GM10248 (cell line): ENCODE results near the gene DNHD1.

ENCODE experiments used
- CTCF ChIA-PET: fragments of 300-600 bp; sonication (Branson Sonifier 250); formaldehyde crosslinking; extraction: SDS; loops from one replicate; lab custom pipeline; 2021; ENCODE audit warnings: antibody characterized with exemption; lab: Yijun Ruan, JAX
- POLR2A ChIA-PET: fragments of 350-650 bp; sonication (Branson Sonifier 250); formaldehyde crosslinking; extraction: SDS; loops from one replicate; lab custom pipeline; 2020; ENCODE audit warnings: antibody characterized with exemption; lab: Yijun Ruan, JAX
- DNase-seq: peaks from one replicate; pipeline ENCODE4 v3.0.0; 2012; ENCODE audit errors: extremely low spot score
- CTCF ChIP-seq: IDR thresholded peaks from 2 replicates; pipeline ENCODE4 v1.5.1; 2012; ENCODE audit warnings: mild to moderate bottlenecking, low read depth; ENCODE audit errors: extremely low read depth, missing control alignments, control extremely low read depth

DNHD1 gene

GRCh38 chr11:6538456-6538855 is 41.4 kb downstream of the DNHD1 start:
- DNase-seq, result no peak
- CTCF ChIA-PET, result interaction anchor here (9.4 kb wide), 1 partner anchor 7 kb away, joined by 73 read pairs; no protein-coding TSS in a partner anchor
- POLR2A ChIA-PET, result no interaction called here
- TF ChIP-seq CTCF, result no peak

GRCh38 chr11:6538945-6539344 is 41.9 kb downstream of the DNHD1 start:
- no peak for TF ChIP-seq CTCF
- ChIA-PET CTCF (interaction anchor here (0.8 to 9.4 kb wide), 2 partner anchors 7 to 31 kb away, joined by 3 to 73 read pairs; no protein-coding TSS in a partner anchor), POLR2A (no interaction called here)
- DNase-seq, result no peak

GRCh38 chr11:6539748-6540268 is 42.7 kb downstream of the DNHD1 start:
- no peak for DNase-seq
- POLR2A ChIA-PET, result no interaction called here
- CTCF ChIA-PET, result interaction anchor here (0.8 to 9.4 kb wide), 2 partner anchors 8 to 32 kb away, joined by 3 to 73 read pairs; no protein-coding TSS in a partner anchor
- no peak for TF ChIP-seq CTCF

- no peak for TF ChIP-seq CTCF
- ChIA-PET CTCF (interaction anchor here (1.1 to 9.4 kb wide), 7 partner anchors 10 to 55 kb away, joined by 3 to 73 read pairs (median 3); no protein-coding TSS in a partner anchor), POLR2A (no interaction called here)
- DNase-seq, result no peak
These were observed 44.3 kb downstream of the DNHD1 start for GRCh38 chr11:6541356-6541755.

GRCh38 chr11:6542727-6543126 is 45.6 kb downstream of the DNHD1 start:
- no peak for TF ChIP-seq CTCF
- POLR2A ChIA-PET, result no interaction called here
- CTCF ChIA-PET, result interaction anchor here (1.1 to 9.4 kb wide), 4 partner anchors 8 to 67 kb away, joined by 3 to 73 read pairs (median 4); no protein-coding TSS in a partner anchor
- no peak for DNase-seq

- DNase-seq, result no peak
- POLR2A ChIA-PET, result no interaction called here
- no peak for TF ChIP-seq CTCF
- CTCF ChIA-PET, result interaction anchor here (1.1 to 9.4 kb wide), 5 partner anchors 9 to 211 kb away, joined by 3 to 73 read pairs (median 4); no protein-coding TSS in a partner anchor
These were observed 48.1 kb downstream of the DNHD1 start for GRCh38 chr11:6544921-6545850.
